ENCODE data around the gene JAK2. TPM values are rescaled to one million over a fixed set of nuclear protein-coding genes. Genes with fewer than 3 reads are reported as not detected.

The JAK2 gene
- total and polyA plus RNA-seq, 2 of the 4 experiments (the other 2 are of a cell fraction): 2.3 to 6.1 TPM

- H2AK9ac ChIP-seq (replicated peaks; ENCODE audit: low read depth, low read length, poor library complexity): peak overlapping the region; percentile 23
- dilution Hi-C loops (cut with HindIII; ENCODE audit: low sequenced_read_pairs, unreplicated experiment) (no loop called here), in situ Hi-C loops (cut with MboI; ENCODE audit: low sequenced_read_pairs) (no loop called here), intact Hi-C loops (cut with micrococcal nuclease) (no loop called here)
- no peak overlapping the region for H4K91ac ChIP-seq (ENCODE audit: insufficient read depth, low read depth, low read length)
- H3K4ac ChIP-seq (ENCODE audit: low read depth, low read length): no peak overlapping the region
- 100% methylated on average over 7 of the region's 10 CpGs; no CpG with 5 or more reads in 1 of the 2 experiments for WGBS, 2 experiments (ENCODE audit: extremely low coverage in 2 of 2, insufficient read length in 1 of 2)
- H3K27me3 ChIP-seq (ENCODE audit: control insufficient read depth, insufficient read depth, low read length): no peaks in the 10 kb centered on the region
- H3K9me1 ChIP-seq (ENCODE audit: insufficient read depth, low read length): no peaks in the 10 kb centered on the region
- H3K79me1 ChIP-seq (ENCODE audit: low read depth in 1 of 2, low read length in 2 of 2): no peaks in the 10 kb centered on the region
- no peak overlapping the region for H2BK120ac ChIP-seq (ENCODE audit: low read depth, low read length)
- H3K4me2 ChIP-seq (ENCODE audit: low read depth, low read length): no peak overlapping the region
- no peak overlapping the region for H2BK15ac ChIP-seq (ENCODE audit: low read depth, low read length)
- no peak overlapping the region for H3K4me3 ChIP-seq (ENCODE audit: insufficient read depth, low read depth, low read length)
- H3K56ac ChIP-seq (ENCODE audit: extremely low read depth, insufficient read depth, low read length): no peak overlapping the region
- BruUV-seq (replicated peaks): no TSS peak
- H2AFZ ChIP-seq (replicated peaks; ENCODE audit: low read length, poor library complexity): no peak overlapping the region
- H3K9ac ChIP-seq (ENCODE audit: low read depth, low read length): no peak overlapping the region
- peaks cover 24% of the 10 kb centered on the region for H3K36me3 ChIP-seq (ENCODE audit: control insufficient read depth, insufficient read depth, low read length)
- peaks cover 3% of the 10 kb centered on the region; the same call in 1 of the 2 replicates for H3K9me3 ChIP-seq (ENCODE audit: control insufficient read depth, insufficient read depth, low read length)
- H3K23ac ChIP-seq (ENCODE audit: low read depth, low read length): no peak overlapping the region
- no peak overlapping the region for H2AK5ac ChIP-seq (ENCODE audit: low read depth, low read length)
- no peak overlapping the region for H2BK5ac ChIP-seq (ENCODE audit: low read depth, low read length, poor library complexity, severe bottlenecking)
- POLR2A ChIA-PET (ENCODE audit: unreplicated experiment): no interaction called here
- no peak overlapping the region for H4K8ac ChIP-seq (ENCODE audit: low read depth in 2 of 2, low read length in 2 of 2)
- no peak for TF ChIP-seq SMC3 (IDR thresholded peaks at IDR 0.05; ENCODE audit: low read depth, low read length)
- TF ChIP-seq CHD1 (IDR thresholded peaks at IDR 0.05; ENCODE audit: low read depth, low read length): no peak
- TF ChIP-seq USF2 (IDR thresholded peaks at IDR 0.05; ENCODE audit: low read depth, low read length): no peak
- TF ChIP-seq MAZ (IDR thresholded peaks at IDR 0.05; ENCODE audit: borderline replicate concordance, low read depth, low read length): no peak
- TF ChIP-seq CEBPB (IDR thresholded peaks at IDR 0.05; ENCODE audit: low read depth, low read length): no peak
- TF ChIP-seq, protein P1, sequence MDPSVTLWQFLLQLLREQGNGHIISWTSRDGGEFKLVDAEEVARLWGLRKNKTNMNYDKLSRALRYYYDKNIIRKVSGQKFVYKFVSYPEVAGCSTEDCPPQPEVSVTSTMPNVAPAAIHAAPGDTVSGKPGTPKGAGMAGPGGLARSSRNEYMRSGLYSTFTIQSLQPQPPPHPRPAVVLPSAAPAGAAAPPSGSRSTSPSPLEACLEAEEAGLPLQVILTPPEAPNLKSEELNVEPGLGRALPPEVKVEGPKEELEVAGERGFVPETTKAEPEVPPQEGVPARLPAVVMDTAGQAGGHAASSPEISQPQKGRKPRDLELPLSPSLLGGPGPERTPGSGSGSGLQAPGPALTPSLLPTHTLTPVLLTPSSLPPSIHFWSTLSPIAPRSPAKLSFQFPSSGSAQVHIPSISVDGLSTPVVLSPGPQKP (IDR thresholded peaks at IDR 0.05; ENCODE audit: borderline replicate concordance, low read depth, low read length): no peak
- TF ChIP-seq, protein P2, sequence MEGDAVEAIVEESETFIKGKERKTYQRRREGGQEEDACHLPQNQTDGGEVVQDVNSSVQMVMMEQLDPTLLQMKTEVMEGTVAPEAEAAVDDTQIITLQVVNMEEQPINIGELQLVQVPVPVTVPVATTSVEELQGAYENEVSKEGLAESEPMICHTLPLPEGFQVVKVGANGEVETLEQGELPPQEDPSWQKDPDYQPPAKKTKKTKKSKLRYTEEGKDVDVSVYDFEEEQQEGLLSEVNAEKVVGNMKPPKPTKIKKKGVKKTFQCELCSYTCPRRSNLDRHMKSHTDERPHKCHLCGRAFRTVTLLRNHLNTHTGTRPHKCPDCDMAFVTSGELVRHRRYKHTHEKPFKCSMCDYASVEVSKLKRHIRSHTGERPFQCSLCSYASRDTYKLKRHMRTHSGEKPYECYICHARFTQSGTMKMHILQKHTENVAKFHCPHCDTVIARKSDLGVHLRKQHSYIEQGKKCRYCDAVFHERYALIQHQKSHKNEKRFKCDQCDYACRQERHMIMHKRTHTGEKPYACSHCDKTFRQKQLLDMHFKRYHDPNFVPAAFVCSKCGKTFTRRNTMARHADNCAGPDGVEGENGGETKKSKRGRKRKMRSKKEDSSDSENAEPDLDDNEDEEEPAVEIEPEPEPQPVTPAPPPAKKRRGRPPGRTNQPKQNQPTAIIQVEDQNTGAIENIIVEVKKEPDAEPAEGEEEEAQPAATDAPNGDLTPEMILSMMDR (conservative IDR thresholded peaks at IDR 0.05; ENCODE audit: low read depth, low read length): no peak
- TF ChIP-seq NFE2L2 (IDR thresholded peaks at IDR 0.05; ENCODE audit: low read depth, low read length): no peak
- no peak overlapping the region for H3K18ac ChIP-seq (ENCODE audit: low read depth, low read length)
- H3K27ac ChIP-seq (ENCODE audit: insufficient read depth, low read length): no peak overlapping the region
- CTCF ChIA-PET: no interaction called here
- no peaks in the 10 kb centered on the region for H3K4me1 ChIP-seq (ENCODE audit: control insufficient read depth, insufficient read depth, low read length)
- no peak for DNase-seq
- H4K20me1 ChIP-seq (ENCODE audit: insufficient read depth, low read length): no peaks in the 10 kb centered on the region
- H2BK20ac ChIP-seq (ENCODE audit: low read depth, low read length): no peak overlapping the region
- H3K14ac ChIP-seq (replicated peaks; ENCODE audit: low read depth, low read length): no peak overlapping the region
- ATAC-seq (ENCODE audit: low read depth): no peak
- H4K5ac ChIP-seq (ENCODE audit: low read depth, low read length): no peak overlapping the region
Observed at GRCh38 chr9:5113523-5113922, 128.5 kb downstream of the JAK2 start.
